GM21619 (cell line): ENCODE data around the gene SMYD3.

Experiments
- ATAC-seq: cut with Tn5 transposase; IDR thresholded peaks from one replicate; pipeline ENCODE4 v1.9.1; 2021; ENCODE audit not compliant: unreplicated experiment

Gene SMYD3

GRCh38 chr1:246471688-246472087, 35.4 kb downstream of the SMYD3 start:
- ATAC-seq: no peak

- ATAC-seq: no peak
Observed at GRCh38 chr1:246470585-246470984, 36.5 kb downstream of the SMYD3 start.

- ATAC-seq: no peak
Observed at GRCh38 chr1:246462986-246463385, 44.1 kb downstream of the SMYD3 start.

GRCh38 chr1:246460406-246460805, 46.7 kb downstream of the SMYD3 start:
- no peak for ATAC-seq

GRCh38 chr1:246459221-246459620, 47.9 kb downstream of the SMYD3 start:
- no peak for ATAC-seq

- ATAC-seq: no peak
Observed at GRCh38 chr1:246455476-246455875, 51.6 kb downstream of the SMYD3 start.

- ATAC-seq: no peak
Observed at GRCh38 chr1:246454655-246455054, 52.4 kb downstream of the SMYD3 start.

GRCh38 chr1:246450611-246451251, 56.3 kb downstream of the SMYD3 start:
- ATAC-seq: no peak

GRCh38 chr1:246448373-246448772, 58.7 kb downstream of the SMYD3 start:
- ATAC-seq: no peak

- no peak for ATAC-seq
Observed at GRCh38 chr1:246447501-246447900, 59.6 kb downstream of the SMYD3 start.

- no peak for ATAC-seq
Observed at GRCh38 chr1:246445503-246445902, 61.6 kb downstream of the SMYD3 start.

GRCh38 chr1:246444617-246445016, 62.5 kb downstream of the SMYD3 start:
- no peak for ATAC-seq

- ATAC-seq: no peak
Observed at GRCh38 chr1:246437961-246438360, 69.1 kb downstream of the SMYD3 start.

- ATAC-seq: no peak
Observed at GRCh38 chr1:246435421-246436041, 71.5 kb downstream of the SMYD3 start.

GRCh38 chr1:246434335-246434734, 72.7 kb downstream of the SMYD3 start:
- no peak for ATAC-seq

GRCh38 chr1:246428542-246429308, 78.4 kb downstream of the SMYD3 start:
- ATAC-seq: no peak

- ATAC-seq: no peak
Observed at GRCh38 chr1:246427611-246428010, 79.5 kb downstream of the SMYD3 start.

- ATAC-seq: no peak
Observed at GRCh38 chr1:246425895-246426294, 81.2 kb downstream of the SMYD3 start.

- no peak for ATAC-seq
Observed at GRCh38 chr1:246425139-246425794, 81.8 kb downstream of the SMYD3 start.

GRCh38 chr1:246420300-246420699, 86.8 kb downstream of the SMYD3 start:
- no peak for ATAC-seq

- ATAC-seq: no peak
Observed at GRCh38 chr1:246418565-246419312, 88.3 kb downstream of the SMYD3 start.
